ENCODE results near the gene DIPK1A. TPM values are rescaled to one million over a fixed set of nuclear protein-coding genes. Genes with fewer than 3 reads are reported as not detected.
A peak's percentile ranks its signal among the peaks of the same experiment; 100 is the strongest.

Gene DIPK1A
- total RNA-seq, 2 donors from 2014 or later, result 14.3 to 14.4 TPM

DNA sequence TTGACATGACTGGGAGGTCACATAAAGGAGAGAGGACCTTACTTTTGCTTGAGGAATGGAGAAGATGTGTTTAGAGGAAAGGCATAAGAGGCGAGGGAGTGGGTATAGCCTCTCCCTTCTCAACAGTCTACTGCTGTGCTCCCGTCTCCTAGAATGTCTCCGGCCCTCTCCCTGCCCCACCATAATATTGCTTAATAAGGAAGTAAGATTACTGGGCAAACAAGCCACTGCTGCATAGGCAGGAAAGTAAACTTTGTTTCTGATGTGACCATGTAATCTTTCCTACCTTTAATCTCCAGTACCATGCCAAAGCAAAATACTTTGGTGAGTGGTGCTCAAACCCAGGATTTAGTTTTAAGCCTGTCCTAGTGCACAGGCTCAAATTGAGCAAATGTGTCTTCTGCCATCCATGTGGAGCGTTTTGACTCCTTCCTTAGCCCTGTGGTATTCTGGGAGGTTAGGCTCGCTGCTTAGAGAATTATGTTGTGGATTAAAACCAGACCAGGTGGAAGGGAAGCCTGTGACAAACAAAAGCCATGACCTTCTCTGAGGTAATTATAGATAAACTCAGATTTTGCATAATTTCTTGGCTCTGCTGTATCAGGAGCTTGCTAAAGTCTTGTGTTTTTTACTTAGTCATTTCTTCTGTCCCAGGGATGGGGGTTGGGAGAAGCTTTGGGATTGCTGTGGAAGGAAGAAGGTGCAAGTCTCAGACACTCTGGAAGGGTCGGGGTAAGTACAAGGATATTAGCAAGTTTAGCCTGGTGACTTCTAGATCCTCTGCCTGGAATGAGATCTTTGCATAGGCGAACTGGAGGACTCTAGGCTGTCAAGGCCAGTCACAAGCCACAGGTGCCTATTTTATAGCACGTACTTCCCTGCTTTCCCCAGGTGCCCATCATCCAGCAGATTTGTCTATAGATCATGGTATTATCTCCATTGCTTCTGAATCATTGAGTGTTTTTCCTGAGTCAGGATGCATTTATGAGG lies 34.5 kb upstream of the DIPK1A start:
- no peaks in the 10 kb centered on the region for H3K36me3 ChIP-seq
- peak overlapping the region; percentile 61 for H3K27ac ChIP-seq
- intact Hi-C loops (cut with DNase I), result loop anchor here (2.0 kb wide), 2 partner anchors 27 to 137 kb away; no protein-coding TSS in a partner anchor
- peak; percentile 59 for DNase-seq
- no peaks in the 10 kb centered on the region for H3K9me3 ChIP-seq
- H3K4me1 ChIP-seq, result no peaks in the 10 kb centered on the region
- no peaks in the 10 kb centered on the region for H3K27me3 ChIP-seq
- peak overlapping the region in 1 of 2 donors; percentile 38 for H3K9ac ChIP-seq (ENCODE audit: low read depth in 2 of 2, low read length in 2 of 2)
- H3K4me3 ChIP-seq, result no peak overlapping the region
- TF ChIP-seq CTCF (IDR thresholded peaks at IDR 0.05), result no peak

- Histone ChIP-seq H3K9ac (ENCODE audit: low read depth in 2 of 2, low read length in 2 of 2) (peak overlapping the region in 1 of 2 donors; percentile 29), H3K27ac (no peak overlapping the region), H3K4me1 (no peaks in the 10 kb centered on the region), H3K4me3 (no peak overlapping the region), H3K36me3 (no peaks in the 10 kb centered on the region), H3K27me3 (no peaks in the 10 kb centered on the region), H3K9me3 (no peaks in the 10 kb centered on the region)
- peak; percentile 86 for TF ChIP-seq CTCF (IDR thresholded peaks at IDR 0.05)
- DNase-seq, result peak; percentile 86
- intact Hi-C loops (cut with DNase I), result loop anchor here (2.0 kb wide), 2 partner anchors 25 to 135 kb away; no protein-coding TSS in a partner anchor
Measured at GRCh38 chr1:92994105-92994712, 32.9 kb upstream of the DIPK1A start.

- Histone ChIP-seq H3K4me1 (no peaks in the 10 kb centered on the region), H3K9ac (ENCODE audit: low read depth in 2 of 2, low read length in 2 of 2) (no peak overlapping the region), H3K36me3 (no peaks in the 10 kb centered on the region), H3K9me3 (no peaks in the 10 kb centered on the region), H3K4me3 (no peak overlapping the region), H3K27me3 (no peaks in the 10 kb centered on the region), H3K27ac (no peak overlapping the region)
- no peak for DNase-seq
- intact Hi-C loops (cut with DNase I), result no loop called here
- TF ChIP-seq CTCF (IDR thresholded peaks at IDR 0.05), result no peak
Measured at GRCh38 chr1:92993581-92993980, 32.3 kb upstream of the DIPK1A start.

DNA sequence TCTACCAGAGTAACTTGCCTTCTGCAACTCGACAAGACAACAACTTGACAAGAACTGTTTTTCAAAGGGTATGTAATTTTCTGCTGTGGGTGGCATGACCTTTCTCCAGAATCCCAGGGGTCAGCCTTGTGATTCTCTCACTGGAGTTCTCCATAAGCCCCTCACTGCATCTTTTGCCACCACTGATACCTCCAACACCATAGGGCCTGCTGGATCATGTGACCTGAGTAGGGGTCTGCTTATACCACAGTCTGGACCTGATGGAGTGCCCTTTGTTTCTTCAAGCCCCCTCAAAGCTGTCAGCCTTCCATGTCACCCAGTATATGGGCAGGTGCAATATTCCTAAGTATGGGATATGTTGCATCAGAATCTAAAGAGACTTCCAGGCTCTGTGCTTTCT lies 31.6 kb upstream of the DIPK1A start:
- Histone ChIP-seq H3K9ac (ENCODE audit: low read depth in 2 of 2, low read length in 2 of 2) (no peak overlapping the region), H3K27me3 (no peaks in the 10 kb centered on the region), H3K4me3 (no peak overlapping the region), H3K4me1 (no peaks in the 10 kb centered on the region), H3K36me3 (no peaks in the 10 kb centered on the region), H3K9me3 (no peaks in the 10 kb centered on the region), H3K27ac (no peak overlapping the region)
- TF ChIP-seq CTCF (IDR thresholded peaks at IDR 0.05), result no peak
- DNase-seq, result no peak
- intact Hi-C loops (cut with DNase I), result no loop called here

DNA sequence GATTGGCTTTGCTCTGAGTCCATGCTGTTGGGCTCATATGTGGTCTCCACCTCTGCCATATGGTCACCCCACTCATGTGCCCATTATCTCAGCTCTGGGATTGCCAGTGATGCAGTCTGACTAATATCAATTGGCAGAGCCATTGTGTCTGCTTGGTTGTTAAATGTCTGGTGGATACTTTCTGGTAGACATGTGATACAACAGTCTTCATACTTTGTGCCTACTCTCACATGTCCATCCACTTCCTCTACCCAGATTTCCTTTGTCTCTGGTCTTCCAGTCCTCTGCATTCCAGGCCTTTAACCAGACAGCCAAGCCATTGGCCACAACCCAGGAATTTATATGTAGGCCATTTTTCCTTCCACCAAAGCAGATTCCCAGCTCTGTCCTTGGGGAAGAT lies 30.8 kb upstream of the DIPK1A start:
- no peaks in the 10 kb centered on the region for H3K4me1 ChIP-seq
- H3K36me3 ChIP-seq, result no peaks in the 10 kb centered on the region
- H3K9ac ChIP-seq (ENCODE audit: low read depth in 2 of 2, low read length in 2 of 2), result no peak overlapping the region
- intact Hi-C loops (cut with DNase I), result no loop called here
- H3K27ac ChIP-seq, result no peak overlapping the region
- H3K4me3 ChIP-seq, result no peak overlapping the region
- no peaks in the 10 kb centered on the region for H3K9me3 ChIP-seq
- H3K27me3 ChIP-seq, result no peaks in the 10 kb centered on the region
- DNase-seq, result no peak
- TF ChIP-seq CTCF (IDR thresholded peaks at IDR 0.05), result no peak

Measured in colonic mucosa (tissue), 4 donors.